Duodenal mucosa (tissue), 2 donors: ENCODE measurements around the gene RIPOR3.

Experiments
- H3K27ac ChIP-seq: one replicate; pipeline ENCODE4 v1.7.0; 2013; ENCODE audit warnings: low read depth, low read length
- H3K27me3 ChIP-seq, 2 donors: one replicate each; pipeline ENCODE4 v1.7.0; 2013; ENCODE audit warnings: low read length in 2 of 2, control low read depth in 1 of 2; ENCODE audit not compliant: insufficient read depth in 2 of 2, control insufficient read depth in 1 of 2
- H3K36me3 ChIP-seq, 2 donors: one replicate each; pipeline ENCODE4 v1.7.0; 2013; ENCODE audit warnings: low read length in 2 of 2, control low read depth in 1 of 2; ENCODE audit not compliant: insufficient read depth in 2 of 2, control insufficient read depth in 1 of 2
- H3K4me1 ChIP-seq, 2 donors: one replicate each; pipeline ENCODE4 v1.7.0; 2013; ENCODE audit warnings: low read length in 2 of 2, control low read depth in 1 of 2; ENCODE audit not compliant: insufficient read depth in 2 of 2, control insufficient read depth in 1 of 2
- H3K4me3 ChIP-seq, 2 donors: one replicate each; pipeline ENCODE4 v1.7.0; 2013; ENCODE audit warnings: low read length in 2 of 2, low read depth in 1 of 2
- H3K9ac ChIP-seq, 2 donors: one replicate each; pipeline ENCODE4 v1.7.0; 2013; ENCODE audit warnings: low read length in 2 of 2, low read depth in 1 of 2
- H3K9me3 ChIP-seq, 2 donors: one replicate each; pipeline ENCODE4 v1.7.0; 2013; ENCODE audit warnings: low read length in 2 of 2, control low read depth in 1 of 2; ENCODE audit not compliant: control insufficient read depth in 1 of 2

Gene RIPOR3

DNA sequence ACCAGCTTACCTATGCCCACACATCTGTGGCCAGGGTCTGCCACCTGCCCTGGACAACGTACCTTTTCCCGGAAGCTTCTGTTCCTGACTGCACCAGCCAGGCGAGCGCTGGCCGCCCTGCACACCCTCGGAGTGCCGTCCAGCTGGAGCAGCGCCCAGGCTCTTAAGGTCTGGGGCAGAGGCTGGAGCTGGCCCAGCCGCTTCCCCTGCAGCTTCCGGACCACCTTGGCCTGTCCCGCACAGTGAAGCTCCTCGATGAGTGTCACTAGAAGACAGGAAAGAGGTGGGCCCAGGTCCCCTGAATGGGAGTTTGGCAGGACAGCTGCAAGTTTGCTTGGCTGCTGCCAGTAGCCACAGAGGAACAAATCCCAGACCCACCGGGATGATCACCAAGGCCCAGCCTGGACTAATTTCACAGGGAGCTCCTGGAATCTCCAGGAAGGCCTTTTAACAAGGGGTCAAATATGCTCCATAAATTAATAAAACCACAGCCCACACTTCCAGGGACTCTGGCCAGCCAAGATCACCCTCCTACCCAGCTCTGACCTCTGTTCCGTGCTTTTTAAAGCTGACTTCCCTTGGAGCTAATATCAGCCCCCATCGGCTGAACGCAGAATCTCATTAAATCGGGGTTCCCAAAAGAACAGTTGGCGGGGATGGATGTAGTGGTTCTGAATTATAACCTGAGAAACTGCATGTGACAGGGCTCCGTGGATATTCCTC is 98.9 kb downstream of the RIPOR3 start:
- H3K27me3 ChIP-seq: peaks cover 10 to 15% of the 10 kb centered on the region in 2 donors
- H3K9ac ChIP-seq: no peak overlapping the region
- H3K27ac ChIP-seq: no peak overlapping the region
- peaks cover 0 to 5% of the 10 kb centered on the region in 2 donors for H3K36me3 ChIP-seq
- no peaks in the 10 kb centered on the region for H3K9me3 ChIP-seq
- no peak overlapping the region for H3K4me3 ChIP-seq
- H3K4me1 ChIP-seq: peaks cover 0 to 6% of the 10 kb centered on the region in 2 donors

GRCh38 chr20:50591233-50591852 is 100.0 kb downstream of the RIPOR3 start:
- H3K27ac ChIP-seq: no peak overlapping the region
- H3K4me3 ChIP-seq: no peak overlapping the region
- H3K27me3 ChIP-seq: peaks cover 10 to 15% of the 10 kb centered on the region in 2 donors
- no peak overlapping the region for H3K9ac ChIP-seq
- H3K4me1 ChIP-seq: peaks cover 0 to 6% of the 10 kb centered on the region in 2 donors
- no peaks in the 10 kb centered on the region for H3K9me3 ChIP-seq
- peaks cover 4 to 12% of the 10 kb centered on the region in 2 donors for H3K36me3 ChIP-seq

DNA sequence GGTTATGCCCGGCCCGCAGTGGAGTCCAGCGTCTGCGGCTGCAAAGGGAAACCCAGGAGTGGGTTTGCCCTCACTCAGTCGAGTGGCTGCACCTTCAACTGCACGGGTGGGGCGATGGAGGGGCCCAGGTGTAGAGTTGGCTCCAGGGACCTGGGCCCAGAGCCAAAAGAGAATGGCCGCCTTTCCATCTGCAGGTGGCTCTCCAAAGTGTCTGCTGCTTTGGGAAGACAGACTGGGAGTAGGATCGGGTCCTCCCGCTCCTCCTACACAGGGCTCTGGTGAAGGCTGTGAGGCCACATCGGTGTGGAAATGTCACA is 101.0 kb downstream of the RIPOR3 start:
- Histone ChIP-seq H3K9ac (no peak overlapping the region), H3K9me3 (no peaks in the 10 kb centered on the region), H3K4me1 (peaks cover 0 to 6% of the 10 kb centered on the region in 2 donors), H3K36me3 (peaks cover 14 to 21% of the 10 kb centered on the region in 2 donors), H3K4me3 (no peak overlapping the region), H3K27ac (no peak overlapping the region), H3K27me3 (peaks cover 7 to 8% of the 10 kb centered on the region in 2 donors)

GRCh38 chr20:50589548-50590347 is 101.6 kb downstream of the RIPOR3 start:
- Histone ChIP-seq H3K27me3 (peaks cover 2 to 3% of the 10 kb centered on the region in 2 donors), H3K9ac (no peak overlapping the region)

DNA sequence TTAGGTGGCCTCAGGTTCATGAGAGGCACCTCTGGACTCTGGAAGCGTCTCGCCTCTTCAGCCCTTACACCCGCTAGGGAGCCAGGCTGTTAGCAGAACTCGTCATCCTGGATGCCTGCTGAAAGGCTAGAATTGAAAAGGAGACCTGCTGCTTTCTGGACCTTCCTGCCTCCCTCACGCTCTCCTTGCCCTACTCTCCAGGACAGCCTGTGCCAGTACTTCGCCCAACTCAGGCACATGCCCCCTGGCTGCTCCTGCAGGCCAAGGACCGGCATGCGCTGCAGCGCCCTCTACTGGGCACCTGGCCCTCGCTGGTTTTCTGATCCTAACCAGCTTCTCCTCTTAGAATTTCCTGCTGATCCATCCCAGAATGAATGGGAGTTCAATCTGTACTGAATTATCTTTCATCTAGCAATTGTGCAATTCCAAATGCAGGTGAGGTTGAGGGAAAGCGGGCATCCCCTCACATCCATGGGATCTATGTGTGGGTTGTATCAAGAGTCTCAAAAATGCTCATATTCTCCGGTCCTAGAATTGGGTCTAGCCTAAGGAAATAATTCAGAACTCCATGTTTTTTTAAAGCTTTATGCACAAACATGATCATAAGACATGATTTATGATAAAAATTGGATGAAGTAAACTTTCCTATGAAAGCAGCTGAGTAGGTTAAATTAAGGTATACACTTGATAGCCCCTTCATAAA is 103.2 kb downstream of the RIPOR3 start:
- no peak overlapping the region for H3K9ac ChIP-seq
- peaks cover 22 to 40% of the 10 kb centered on the region in 2 donors for H3K36me3 ChIP-seq
- no peaks in the 10 kb centered on the region for H3K9me3 ChIP-seq
- H3K4me3 ChIP-seq: no peak overlapping the region
- H3K27ac ChIP-seq: no peak overlapping the region
- H3K27me3 ChIP-seq: no peaks in the 10 kb centered on the region
- H3K4me1 ChIP-seq: peaks cover 0 to 6% of the 10 kb centered on the region in 2 donors

More at GRCh38 chr20:50589548-50590347, 101.6 kb downstream of the RIPOR3 start:
- peaks cover 16 to 27% of the 10 kb centered on the region in 2 donors for H3K36me3 ChIP-seq
- H3K27ac ChIP-seq: no peak overlapping the region
- H3K4me1 ChIP-seq: peaks cover 0 to 6% of the 10 kb centered on the region in 2 donors
- no peaks in the 10 kb centered on the region for H3K9me3 ChIP-seq
- H3K4me3 ChIP-seq: no peak overlapping the region

DNA sequence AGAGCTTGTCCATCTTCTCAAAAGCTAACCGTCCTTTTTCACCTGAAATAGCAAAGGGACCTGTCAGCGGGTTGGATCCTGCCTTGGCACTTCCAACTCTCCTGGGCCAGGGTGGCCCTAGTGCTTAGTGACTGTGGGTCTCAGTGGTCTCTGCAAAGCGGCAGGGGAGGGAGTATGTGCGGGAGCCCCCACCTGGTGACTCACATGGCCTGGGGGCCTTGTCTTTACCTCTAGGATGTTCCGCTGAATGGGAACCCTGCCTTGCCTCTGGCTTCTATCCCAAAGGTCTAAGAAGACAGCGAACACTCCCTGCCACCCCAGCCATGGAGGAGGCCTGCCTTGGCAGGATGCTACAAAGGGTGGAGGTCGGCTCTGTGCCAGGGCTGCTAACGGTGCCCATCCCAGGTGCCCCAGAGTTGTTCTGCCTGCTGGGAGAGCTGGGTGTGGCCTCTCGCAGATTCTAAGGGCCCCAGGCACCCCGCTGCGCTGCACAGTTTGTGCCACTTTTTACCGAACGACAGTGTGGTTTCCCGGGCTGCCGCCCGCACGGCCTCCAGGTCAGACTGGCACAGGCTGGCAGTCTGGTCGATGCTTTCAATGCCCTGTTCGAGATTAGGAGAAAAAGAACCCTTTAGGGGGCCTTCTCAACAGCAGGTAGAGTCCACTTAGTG is 103.9 kb downstream of the RIPOR3 start:
- H3K4me1 ChIP-seq: peaks cover 0 to 5% of the 10 kb centered on the region in 2 donors
- no peak overlapping the region for H3K9ac ChIP-seq
- no peak overlapping the region for H3K4me3 ChIP-seq
- H3K9me3 ChIP-seq: no peaks in the 10 kb centered on the region
- H3K36me3 ChIP-seq: peaks cover 24 to 46% of the 10 kb centered on the region in 2 donors
- H3K27ac ChIP-seq: no peak overlapping the region
- H3K27me3 ChIP-seq: no peaks in the 10 kb centered on the region

DNA sequence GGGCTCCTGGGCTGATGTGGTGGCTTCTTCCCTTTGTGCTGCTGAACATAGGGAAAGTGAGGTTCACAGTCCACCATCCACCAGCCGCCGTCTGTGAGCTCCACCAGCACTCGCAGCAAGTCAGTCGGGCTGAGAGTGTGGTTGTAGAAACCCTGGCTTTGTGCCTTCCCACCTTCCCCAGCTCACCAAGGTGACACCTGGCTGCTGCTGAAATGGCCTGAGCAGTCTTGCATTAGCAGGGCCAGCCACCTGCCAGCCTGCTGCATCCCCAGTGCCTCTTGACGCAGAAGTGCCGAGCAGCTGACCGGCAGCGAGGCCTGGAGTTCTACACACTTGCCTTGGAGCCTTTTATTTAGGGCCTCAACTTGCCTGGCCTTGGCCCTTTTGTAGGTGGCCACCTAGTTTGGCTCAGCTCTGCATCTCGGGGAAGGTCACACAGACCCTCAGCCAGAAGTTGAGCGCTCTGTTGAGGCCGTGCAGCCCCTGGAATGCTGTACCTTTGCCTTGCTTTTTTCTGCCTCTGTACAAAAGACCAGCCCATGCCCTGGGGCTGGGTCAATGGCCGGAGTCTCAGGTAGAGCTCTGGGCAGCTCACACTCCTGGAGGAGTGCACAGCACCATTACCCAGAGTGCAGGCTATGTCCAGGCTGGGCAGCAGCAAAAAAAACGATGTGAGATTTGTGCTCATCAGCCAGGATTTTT is 104.7 kb downstream of the RIPOR3 start:
- Histone ChIP-seq H3K9ac (no peak overlapping the region), H3K9me3 (no peaks in the 10 kb centered on the region), H3K4me3 (no peak overlapping the region), H3K27me3 (no peaks in the 10 kb centered on the region), H3K36me3 (peaks cover 30 to 52% of the 10 kb centered on the region in 2 donors), H3K27ac (no peak overlapping the region), H3K4me1 (no peaks in the 10 kb centered on the region)

DNA sequence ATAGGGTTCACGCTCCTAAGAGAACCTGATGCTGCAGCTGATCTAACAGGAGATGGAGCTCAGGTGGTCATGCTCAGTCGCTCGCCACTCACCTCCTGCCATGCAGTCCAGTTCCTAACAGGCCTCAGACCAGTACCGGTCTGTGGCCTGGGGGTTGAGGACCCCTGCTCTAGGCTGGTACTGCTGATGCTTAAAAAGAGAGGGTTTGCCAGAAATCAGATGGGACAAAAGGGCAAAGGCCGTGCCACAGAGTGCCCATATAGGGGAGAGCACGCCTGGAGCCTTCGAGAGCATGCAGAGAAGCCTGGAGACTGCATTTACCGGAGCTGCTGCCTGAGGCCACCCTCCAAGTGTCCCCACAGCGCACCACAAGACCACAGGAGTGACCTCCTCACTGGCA is 105.7 kb downstream of the RIPOR3 start:
- Histone ChIP-seq H3K9ac (no peak overlapping the region), H3K4me1 (no peaks in the 10 kb centered on the region), H3K9me3 (no peaks in the 10 kb centered on the region), H3K27ac (no peak overlapping the region), H3K4me3 (no peak overlapping the region), H3K36me3 (peaks cover 41 to 61% of the 10 kb centered on the region in 2 donors), H3K27me3 (no peaks in the 10 kb centered on the region)

DNA sequence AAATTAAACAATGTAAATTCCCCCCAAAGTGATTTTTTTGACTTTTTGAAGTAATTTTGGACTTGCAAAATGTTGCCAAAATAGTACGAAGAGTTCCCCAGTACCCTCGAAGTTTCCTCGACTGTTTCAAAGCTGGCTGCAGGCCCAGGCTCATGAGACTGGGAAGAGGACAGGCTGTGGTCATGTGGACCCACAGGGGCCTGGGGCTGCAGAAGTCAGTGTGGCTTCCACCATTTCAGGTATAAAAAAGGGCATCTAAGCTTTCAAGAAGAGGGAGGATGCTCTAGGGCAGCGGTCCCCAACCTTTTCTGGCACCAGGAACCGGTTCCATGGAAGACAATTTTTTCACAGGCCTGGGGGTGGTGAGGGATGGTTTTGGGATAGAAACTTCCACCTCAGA is 106.1 kb downstream of the RIPOR3 start:
- no peaks in the 10 kb centered on the region for H3K4me1 ChIP-seq
- peaks cover 45 to 65% of the 10 kb centered on the region in 2 donors for H3K36me3 ChIP-seq
- H3K9ac ChIP-seq: no peak overlapping the region
- no peak overlapping the region for H3K27ac ChIP-seq
- no peaks in the 10 kb centered on the region for H3K9me3 ChIP-seq
- H3K27me3 ChIP-seq: no peaks in the 10 kb centered on the region
- H3K4me3 ChIP-seq: no peak overlapping the region
